ENCODE measurements around the gene RAD51B.

- TF ChIP-seq CTCF (conservative IDR thresholded peaks at IDR 0.05; ENCODE audit: low read depth, low read length) (no peak), EZH2 (IDR thresholded peaks at IDR 0.05; ENCODE audit: low read length, unreplicated experiment) (no peak)
Observed at GRCh38 chr14:68343534-68344118, 524.0 kb downstream of the RAD51B start.

Measured in PC-3 (cell line).